HG02759 (cell line): ENCODE results near the gene NEO1.

ENCODE experiments used
- ATAC-seq: cut with Tn5 transposase; IDR thresholded peaks from one replicate; pipeline ENCODE4 v1.9.1; 2021; ENCODE audit warnings: mild to moderate bottlenecking, moderate library complexity; ENCODE audit not compliant: unreplicated experiment

The NEO1 gene

DNA sequence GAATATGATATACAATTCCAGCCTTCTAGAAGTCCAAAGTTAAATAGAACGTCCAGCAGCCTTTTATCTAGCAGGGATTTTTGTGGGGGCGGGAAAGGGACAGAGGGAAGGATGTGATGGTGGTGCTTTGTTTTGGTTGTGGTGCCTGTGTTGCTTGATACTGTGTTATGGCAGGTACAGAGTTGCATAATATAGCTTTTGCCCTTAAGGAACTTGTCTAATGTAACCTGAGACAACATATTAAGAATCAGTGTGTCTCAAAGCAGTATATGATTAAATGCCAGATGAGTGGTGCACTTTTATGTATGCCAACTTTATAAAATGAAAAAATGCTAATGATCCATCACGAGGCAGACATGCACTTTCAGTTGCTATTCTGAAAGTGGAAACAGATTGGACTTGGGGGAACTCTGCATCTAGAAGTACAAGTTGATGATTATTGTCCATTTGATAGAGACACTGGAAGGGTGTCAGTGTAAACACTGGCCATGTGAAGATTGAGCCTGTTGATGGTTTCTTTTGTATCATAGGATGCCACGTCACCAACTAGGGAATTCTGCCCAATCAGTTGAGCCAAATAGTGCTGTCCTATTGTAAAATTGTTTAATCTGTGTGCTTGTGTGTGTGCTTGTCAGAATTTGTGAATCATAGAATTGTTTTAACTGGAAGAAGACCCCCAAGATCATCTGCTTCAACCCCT lies 23.0 kb downstream of the NEO1 start:
- no peak for ATAC-seq

DNA sequence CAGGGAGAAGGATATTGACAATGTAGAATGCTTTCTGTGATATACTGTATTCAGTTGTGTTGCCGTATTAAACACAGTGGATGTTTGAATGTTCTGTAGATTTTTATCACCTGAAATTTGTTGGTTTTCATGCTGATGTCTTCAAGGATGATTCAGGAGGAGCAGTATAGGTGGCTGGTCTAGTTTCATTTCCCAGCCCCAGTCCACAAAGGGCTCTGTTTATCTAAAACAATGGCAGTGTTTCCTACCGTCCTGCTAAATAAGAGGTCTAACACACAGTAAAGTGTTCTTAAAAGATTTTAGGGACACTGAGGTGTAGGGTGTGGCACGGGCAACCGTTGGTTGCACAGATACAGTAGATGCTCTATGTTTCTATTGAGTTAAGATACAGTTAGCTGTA lies 26.0 kb downstream of the NEO1 start:
- ATAC-seq = no peak

DNA sequence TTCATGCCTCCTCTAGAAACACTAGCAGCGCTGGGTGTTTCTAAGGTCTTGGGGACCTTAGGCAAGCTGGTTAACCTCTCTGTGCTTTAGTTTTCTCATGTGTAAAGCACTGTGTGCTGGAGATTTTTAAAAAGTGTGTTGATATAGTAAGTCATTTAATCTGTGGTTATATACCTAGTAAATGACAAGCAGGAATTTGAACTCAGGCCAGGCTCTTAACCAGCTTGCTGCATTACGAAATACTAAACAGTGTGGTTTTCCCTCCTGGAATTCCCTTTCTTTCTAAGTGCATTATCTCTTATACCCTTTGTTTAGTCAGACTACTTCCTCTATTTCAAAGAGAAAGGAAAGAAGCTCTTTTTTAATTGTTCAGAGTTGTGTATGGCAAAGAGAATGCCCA lies 26.5 kb downstream of the NEO1 start:
- no peak for ATAC-seq

DNA sequence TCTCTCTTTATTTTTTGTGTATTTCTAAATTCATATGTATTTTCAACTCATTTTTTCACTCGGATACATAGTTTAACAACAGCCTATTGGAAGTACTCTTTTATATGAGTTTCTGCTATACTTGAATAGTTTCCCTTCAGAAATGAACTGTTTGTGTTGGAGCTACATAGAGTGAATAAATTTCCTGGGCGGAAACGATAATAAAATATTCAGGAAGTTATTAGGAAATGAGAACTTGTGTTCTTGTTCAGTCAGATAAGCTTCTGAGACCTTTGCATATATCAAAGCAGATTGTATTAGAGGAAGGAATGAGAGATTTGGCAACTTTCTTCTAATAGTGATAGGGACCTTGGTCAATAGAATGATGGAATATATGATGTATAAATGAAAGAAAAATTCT lies 27.3 kb downstream of the NEO1 start:
- ATAC-seq = no peak

DNA sequence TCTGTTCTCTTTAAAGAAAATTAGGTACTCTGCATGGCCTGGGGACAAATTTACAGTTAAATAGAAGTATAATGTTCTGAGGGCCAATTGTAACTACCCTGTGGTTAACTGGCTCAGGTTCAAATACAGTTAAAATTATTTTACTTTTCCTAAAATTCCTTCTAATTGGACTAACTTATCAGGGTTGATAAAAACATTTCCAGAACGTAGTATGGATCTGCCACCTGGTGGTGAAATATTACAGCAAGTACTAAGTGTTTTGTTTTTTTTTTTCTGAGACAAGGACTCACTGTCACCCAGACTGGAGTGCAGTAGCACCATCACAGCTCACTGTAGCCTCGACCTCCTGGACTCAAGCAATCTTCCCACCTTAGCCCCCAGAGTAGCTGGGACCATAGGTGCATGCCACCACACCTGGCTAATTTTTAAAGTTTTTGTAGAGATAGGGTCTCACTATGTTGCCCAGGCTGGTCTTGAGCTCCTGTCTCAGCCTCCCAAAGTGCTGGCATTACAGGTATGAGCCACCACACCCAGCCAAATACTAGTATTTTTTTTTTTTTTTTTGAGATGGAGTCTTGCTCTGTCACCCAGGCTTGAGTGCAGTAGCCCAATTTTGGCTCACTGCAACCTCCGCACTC lies 29.2 kb downstream of the NEO1 start:
- ATAC-seq = no peak

DNA sequence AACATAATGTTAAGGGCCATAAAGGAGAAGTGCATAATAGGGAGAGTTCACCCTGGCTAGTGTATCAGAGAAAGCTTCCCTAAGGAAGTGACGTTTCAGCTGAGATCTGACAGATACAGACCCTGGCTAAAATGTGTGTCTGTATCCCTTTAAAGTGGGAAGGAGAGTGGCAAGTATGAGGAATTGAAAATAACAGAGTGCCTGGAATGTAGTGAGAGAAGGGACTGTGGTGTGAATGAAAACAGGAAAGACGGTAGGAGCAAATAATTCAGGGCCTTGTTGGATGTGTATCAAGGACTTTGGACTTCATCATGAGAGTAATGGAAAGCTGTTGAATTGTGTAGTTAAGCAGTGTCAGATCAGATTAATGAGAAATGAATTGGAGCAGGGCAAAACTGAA lies 30.5 kb downstream of the NEO1 start:
- ATAC-seq = no peak

DNA sequence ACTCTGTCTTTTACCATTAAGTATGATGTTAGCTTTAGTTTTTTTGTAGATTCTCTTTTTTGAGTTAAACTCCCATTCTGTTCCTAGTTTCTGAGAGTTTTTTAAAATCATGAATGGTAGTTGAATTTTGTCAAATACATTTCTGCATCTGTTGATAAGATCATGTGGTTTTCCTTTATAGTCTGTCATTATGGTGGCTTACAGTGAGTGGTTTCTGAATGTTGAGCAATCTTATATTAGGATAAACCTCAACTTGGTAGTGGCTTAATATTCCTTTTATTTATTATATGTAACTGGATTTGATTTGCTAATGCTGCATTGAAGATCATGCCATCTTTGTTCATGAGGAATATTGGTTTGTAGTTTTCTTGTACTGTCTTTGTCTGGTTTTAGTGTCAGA lies 34.8 kb downstream of the NEO1 start:
- ATAC-seq = no peak

DNA sequence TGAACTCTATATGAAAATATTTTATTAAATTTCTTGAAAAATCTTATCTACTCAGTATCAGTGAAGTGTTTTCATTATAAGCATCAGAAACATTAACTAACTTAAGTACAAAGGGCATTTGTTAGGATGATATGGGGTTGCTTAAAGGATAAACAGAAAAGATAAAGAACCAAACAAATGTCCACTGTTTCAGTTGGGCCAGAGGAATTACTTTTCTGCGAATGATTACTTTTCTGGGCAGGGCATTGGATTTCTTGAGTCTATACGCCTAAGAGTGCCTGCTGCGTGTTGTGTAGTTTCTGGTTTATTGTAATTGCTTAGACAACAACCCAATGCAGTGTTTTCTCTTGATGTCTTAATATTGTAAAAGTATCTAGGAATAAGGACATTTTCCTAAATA lies 52.8 kb downstream of the NEO1 start:
- no peak for ATAC-seq

DNA sequence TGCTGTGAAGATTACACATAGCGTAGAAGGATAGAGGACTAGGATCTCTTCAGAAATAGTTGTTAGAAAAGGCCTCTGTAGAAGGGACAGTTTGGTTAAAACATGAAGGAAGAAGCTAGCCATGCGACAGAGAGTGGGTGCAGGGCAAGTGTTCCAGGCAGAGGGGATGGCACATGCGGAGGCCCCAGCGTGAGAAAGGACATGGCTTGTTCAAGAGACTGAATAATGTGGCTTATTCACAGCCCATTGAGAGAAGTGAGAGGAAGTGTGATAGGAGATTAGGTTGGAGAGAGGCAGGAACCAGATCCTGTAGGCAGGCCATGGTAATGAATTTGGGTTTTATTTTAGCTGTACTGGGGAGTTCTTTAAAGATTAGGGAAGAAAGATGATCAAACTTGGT lies 56.4 kb downstream of the NEO1 start:
- no peak for ATAC-seq

DNA sequence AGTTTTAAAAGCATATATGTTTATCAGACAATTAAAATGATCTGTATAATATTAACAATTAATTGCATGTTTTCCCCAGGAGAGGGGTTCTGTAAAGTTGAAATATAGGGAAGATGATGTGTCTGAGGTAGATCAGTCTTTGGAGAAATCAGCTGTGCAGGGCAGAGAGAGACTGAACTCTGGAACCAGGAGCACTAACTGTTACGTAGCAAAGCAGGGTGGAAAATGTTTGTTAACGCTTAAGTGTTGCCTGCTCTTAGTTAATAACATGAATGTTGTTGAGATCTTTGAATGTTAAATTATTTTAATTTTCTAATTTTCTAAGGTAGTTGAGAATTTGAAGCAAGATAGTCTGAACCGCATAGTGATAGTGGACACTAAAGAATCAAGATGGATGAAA lies 57.5 kb downstream of the NEO1 start:
- ATAC-seq = no peak

DNA sequence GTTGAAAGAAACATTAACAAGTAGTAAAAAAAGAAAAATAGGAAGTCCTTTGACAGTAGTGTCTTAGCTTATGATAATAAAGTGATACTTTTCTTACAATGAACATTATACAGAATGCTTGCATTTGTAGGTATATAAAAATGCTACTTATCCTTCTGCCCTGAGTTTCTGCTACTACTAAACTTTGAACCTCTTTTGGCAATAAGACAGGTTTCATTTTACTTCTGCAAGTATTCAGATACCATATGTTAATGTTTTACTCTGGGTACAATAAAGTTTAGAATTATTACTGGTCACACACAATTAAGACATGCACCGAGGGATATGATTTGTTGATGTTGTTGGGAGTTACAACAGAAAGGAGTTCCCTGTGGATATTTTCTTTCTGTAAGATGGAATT lies 57.9 kb downstream of the NEO1 start:
- no peak for ATAC-seq

DNA sequence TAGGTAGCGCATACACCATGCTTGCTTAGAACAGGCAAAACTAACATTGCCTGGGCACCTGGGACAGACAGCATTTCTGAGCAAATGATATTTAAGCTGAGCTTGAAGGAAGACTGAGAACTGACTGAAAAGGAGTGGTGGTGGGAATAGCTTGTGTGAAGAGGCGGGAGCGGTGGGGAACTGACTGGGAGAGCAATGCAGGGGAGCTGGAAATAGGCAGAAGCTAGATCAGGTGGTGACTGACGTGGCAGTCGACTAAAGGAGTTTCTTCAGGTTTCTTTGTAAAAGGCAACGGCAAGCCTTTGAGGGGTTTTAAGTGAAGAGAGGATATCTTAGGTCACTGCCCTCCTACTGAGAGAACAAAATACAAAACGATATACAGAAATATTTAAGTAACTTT lies 61.8 kb downstream of the NEO1 start:
- no peak for ATAC-seq

DNA sequence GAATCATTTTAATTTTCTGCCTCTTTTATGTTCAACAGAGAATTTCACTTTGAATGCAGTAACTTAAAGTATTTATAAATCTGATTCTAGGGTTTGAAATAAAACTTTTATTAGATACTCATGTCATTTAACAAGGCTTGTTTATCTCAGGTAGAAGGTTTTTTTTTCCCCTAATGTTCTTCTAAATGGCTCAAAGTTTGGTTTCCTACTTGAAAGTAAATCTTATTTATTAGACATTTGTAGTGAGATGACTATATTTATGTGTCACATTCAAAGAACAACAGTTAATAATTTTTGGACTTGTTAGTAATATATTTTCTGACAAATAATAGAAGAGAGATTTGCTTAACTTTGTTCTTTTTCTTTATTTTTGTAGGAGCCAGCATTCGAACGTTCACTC lies 63.9 kb downstream of the NEO1 start:
- ATAC-seq = no peak

DNA sequence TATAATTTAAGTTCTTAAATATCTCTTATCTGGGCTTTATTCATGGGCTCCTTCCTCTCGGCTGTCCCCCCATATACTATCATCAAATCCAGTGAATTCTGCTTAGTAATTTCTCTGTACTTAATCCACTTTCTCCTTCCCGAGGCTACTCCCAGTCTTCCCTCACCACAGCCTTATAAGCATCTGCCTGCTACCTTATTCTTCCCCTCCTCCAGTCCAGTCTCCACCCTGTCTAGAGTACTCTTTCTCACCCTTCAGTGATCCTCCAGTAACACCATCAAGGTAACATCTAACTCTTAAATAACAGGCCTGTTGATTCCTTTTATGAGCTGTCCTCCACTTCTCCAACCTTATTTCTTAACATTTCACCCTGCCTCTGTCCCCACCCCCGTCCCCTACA lies 65.8 kb downstream of the NEO1 start:
- ATAC-seq = no peak

DNA sequence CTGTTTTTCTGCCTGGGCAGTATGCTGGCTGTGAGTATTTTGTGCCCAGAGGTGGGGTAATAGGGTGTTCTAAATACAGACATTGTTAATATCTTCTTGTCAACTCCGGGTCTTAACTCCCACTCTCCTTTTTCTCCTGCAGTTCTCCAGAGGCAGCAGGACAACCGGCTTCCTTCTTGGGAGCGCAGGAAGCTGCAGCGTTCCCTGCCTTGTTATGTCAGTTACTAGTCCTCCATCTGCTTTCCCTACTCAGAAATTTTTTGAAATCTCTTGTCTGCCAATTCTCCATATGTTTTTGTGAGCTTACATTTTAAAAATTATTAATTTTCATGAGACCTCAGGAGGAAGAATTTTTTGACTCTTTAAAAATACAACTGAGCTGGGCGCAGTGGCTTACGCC lies 67.2 kb downstream of the NEO1 start:
- ATAC-seq = no peak

DNA sequence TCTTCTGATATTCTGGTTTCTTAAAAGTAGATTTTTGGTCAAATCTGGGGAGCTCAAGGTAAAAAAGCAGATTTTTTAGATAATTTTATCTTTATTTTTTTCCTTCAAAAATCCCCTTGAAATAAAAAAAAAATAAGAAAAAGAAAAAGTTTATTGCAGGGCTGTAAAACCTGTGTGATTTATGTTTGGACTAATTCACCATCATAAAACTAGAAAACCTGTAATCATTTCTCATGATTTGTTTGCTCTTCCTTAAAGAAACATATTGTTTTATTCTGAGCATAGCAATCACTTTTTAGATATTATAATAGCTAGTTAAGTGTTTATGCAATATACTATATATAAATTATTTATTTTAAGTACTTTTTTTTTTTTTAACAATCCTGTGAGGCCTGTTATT lies 68.0 kb downstream of the NEO1 start:
- no peak for ATAC-seq

DNA sequence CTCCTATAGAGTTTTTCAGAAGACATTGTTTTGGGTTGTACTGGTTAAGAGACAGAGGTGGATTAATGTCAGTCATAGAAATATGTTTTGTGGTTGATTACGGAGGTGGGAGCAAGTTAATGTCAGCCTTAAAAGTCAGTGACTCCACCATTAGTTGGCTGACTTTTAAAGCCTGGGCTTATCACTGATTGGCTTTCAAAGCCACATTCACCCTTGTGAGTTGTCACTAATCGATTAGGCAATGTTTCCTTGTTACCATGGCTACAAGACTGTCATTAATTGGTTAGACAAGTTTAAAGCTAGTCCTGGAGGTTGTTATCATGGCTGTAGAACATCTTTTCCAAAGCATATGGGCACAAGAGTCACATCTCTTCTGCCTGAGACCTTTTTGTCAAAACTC lies 73.0 kb downstream of the NEO1 start:
- no peak for ATAC-seq

DNA sequence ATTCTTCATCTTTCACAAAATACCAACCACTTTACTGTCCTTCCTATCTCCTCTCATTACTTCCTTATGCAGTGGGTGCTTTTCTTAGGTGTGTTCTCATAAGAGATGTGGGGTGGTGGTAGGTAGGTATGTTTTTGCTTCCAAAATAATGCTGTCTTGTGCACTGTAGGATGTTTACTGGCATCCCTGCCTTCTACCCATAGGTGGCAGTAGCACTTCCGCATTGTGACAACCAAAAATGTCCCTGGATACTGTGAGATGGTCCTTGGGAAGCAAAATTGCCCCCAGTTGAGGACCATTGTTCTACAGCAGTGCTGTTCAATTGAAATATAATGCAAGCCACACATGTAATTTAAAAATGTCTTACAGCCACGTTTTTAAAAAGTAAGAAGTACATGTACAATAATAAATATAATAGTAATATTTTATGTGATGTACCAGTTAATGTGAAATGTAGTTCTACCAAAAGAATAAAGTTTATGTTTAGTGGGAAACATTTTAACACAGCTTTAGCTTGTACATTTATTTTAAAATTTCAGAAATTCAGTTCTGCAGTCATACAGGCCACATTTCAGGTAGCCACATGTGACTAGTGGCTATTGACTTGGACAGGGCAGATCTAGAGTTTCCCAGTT lies 75.2 kb downstream of the NEO1 start:
- ATAC-seq = no peak

DNA sequence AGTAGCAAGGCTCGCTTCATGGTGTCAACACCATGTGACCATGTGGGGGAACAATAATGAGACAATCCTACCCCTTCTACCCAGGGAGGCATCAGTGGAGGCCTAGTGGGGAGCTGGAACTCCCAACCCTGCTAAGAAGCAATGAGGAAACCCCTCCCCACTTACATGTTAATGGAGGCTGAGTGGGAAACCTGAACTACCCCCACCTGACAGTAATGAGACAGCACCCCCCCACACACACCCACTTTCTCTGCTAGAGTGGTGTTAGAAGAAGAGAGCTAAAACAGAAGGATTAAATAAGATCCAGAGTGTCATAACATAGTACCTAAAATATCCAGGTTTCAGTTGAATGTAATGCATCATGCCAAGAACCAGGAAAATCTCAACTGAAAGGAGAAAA lies 78.6 kb downstream of the NEO1 start:
- no peak for ATAC-seq

DNA sequence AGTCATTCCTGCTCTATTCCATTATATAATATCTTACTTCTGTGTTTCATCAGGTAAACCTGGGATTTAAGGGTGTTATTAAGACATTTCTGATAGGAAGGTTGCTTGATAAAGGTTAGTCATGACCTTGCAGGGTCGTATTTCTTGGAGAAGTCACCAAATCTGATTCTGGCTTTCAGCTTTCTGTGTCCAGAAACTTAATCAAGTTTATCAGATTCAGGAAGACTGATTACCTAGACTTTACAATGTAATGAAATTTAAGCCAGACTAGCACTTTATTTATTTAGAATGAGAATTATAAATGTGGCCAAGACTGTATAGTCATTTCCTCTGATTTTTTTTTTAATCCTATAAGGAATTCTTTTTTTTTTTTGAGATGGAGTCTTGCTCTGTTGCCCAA lies 81.9 kb downstream of the NEO1 start:
- ATAC-seq = no peak

DNA sequence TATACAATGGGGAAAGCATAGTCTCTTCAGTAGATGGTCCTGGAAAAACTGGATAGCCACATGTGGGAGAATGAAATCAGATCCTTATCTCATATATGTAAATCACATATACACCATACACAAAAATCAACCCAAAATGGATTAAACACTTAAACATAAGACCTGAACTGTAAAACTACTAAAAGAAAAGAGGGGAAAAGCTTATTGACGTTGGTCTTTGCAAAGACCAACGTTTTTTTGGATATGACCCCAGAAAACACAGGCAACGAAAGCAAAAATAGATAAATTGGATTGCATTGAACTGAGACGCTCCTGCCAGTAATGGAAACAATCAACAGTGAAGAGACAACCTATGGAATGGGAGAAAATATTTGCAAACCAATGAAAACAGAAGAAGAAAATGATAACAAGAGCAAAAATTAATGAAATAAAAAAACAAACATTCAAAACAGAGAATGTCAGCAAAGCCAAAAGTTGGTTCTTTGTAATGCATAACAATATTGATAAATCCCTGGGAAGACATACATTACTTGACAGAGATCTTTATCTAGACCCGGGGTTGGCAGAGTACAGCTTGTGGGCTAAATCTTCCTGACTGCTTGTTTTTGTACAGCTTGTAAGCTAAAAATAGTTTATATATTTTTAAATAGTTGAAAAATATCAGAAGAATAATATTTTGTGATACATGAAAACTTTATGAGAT lies 86.9 kb downstream of the NEO1 start:
- no peak for ATAC-seq
